GM12878 (cell line): ENCODE measurements around the gene TMEM150A. TPM values are rescaled to one million over a fixed set of nuclear protein-coding genes. Genes with fewer than 3 reads are reported as not detected.

ENCODE experiments used
- ATAC-seq: fragments of 200-7000 bp; cut with Tn5 transposase; 3 replicates; pipeline ENCODE4 v1.9.1; 2020; ENCODE audit warnings: mild to moderate bottlenecking, moderate library complexity
- BruUV-seq: library from RNA; stranded (reverse); fragments of 400-500 nt; replicated peaks from 2 replicates; lab custom pipeline; 2021; lab: Mats Ljungman, UMichigan
- CTCF ChIA-PET: fragments of 300-600 bp; sonication (Branson Sonifier 250); formaldehyde crosslinking; extraction: SDS; loops from one replicate; lab custom pipeline; 2021; ENCODE audit warnings: inconsistent platforms; lab: Yijun Ruan, JAX
- POLR2A ChIA-PET: fragments of 350-600 bp; formaldehyde crosslinking; extraction: SDS; loops from one replicate; lab custom pipeline; 2021; ENCODE audit warnings: inconsistent platforms; lab: Charles Lee
- RAD21 ChIA-PET: fragments of 300-600 bp; sonication (Branson Sonifier 250); formaldehyde crosslinking; loops from one replicate; lab custom pipeline; 2023; ENCODE audit warnings: antibody characterized with exemption; ENCODE audit not compliant: unreplicated experiment; lab: Charles Lee
- SMC1A ChIA-PET: fragments of 300-600 bp; sonication (Branson Sonifier 250); formaldehyde crosslinking; loops from one replicate; lab custom pipeline; 2023; ENCODE audit not compliant: unreplicated experiment, uncharacterized antibody; lab: Charles Lee
- DNase-seq: peaks from one replicate; pipeline ENCODE4 v3.0.0-alpha.2; 2011; ENCODE audit warnings: low read depth, low spot score
- FAIRE-seq: peaks from 3 replicates; lab custom pipeline; 2011; peaks lifted over from hg19 to GRCh38; lab: Jason Lieb, UNC
- H2AFZ ChIP-seq: 2 replicates; pipeline ENCODE4 v1.6.0; 2011; ENCODE audit warnings: low read depth, low read length, control low read depth; ENCODE audit not compliant: control insufficient read depth
- H3K27ac ChIP-seq: 2 replicates; pipeline ENCODE4 v1.5.1; 2011; ENCODE audit warnings: control low read depth; ENCODE audit not compliant: control insufficient read depth, insufficient read depth
- H3K27me3 ChIP-seq, 2 experiments: replicated peaks in 1 of 2; 2 replicates each; pipeline versions ENCODE4 v1.6.0 to v1.6.1; 2011; ENCODE audit warnings: low read length in 1 of 2; ENCODE audit not compliant: control insufficient read depth in 2 of 2, insufficient read depth in 2 of 2
- H3K36me3 ChIP-seq, 2 experiments: 2 replicates each; pipeline ENCODE4 v1.5.1; 2011; ENCODE audit warnings: low read length in 1 of 2; ENCODE audit not compliant: control insufficient read depth in 2 of 2, insufficient read depth in 2 of 2
- H3K4me1 ChIP-seq: 2 replicates; pipeline ENCODE4 v1.6.1; 2011; ENCODE audit warnings: mild to moderate bottlenecking, low read length, moderate library complexity, mixed read lengths; ENCODE audit not compliant: control insufficient read depth, insufficient read depth
- H3K4me2 ChIP-seq: 2 replicates; pipeline ENCODE4 v1.6.0; 2011; ENCODE audit warnings: control low read depth; ENCODE audit not compliant: control insufficient read depth, insufficient read depth
- H3K4me3 ChIP-seq: fragments of 200-600 bp; sonication (generic); 2 replicates; pipeline ENCODE4 v1.5.1; 2016
- H3K79me2 ChIP-seq: 2 replicates; pipeline ENCODE4 v1.6.0; 2011; ENCODE audit warnings: low read length; ENCODE audit not compliant: control insufficient read depth, insufficient read depth
- H3K9ac ChIP-seq: 2 replicates; pipeline ENCODE4 v1.8.0; 2011; ENCODE audit warnings: low read length, control low read depth, mixed read lengths; ENCODE audit not compliant: control insufficient read depth, insufficient read depth
- H3K9me3 ChIP-seq: replicated peaks from 3 replicates; pipeline ENCODE4 v1.5.1; 2011; ENCODE audit warnings: mild to moderate bottlenecking, low read length; ENCODE audit not compliant: control insufficient read depth, insufficient read depth
- H4K20me1 ChIP-seq: 2 replicates; pipeline ENCODE4 v1.6.0; 2011; ENCODE audit not compliant: control insufficient read depth, insufficient read depth
- BMI1 ChIP-seq: fragments of 450-650 bp; IDR thresholded peaks from 2 replicates; pipeline ENCODE4 v1.6.1; 2016; ENCODE audit warnings: mild to moderate bottlenecking, moderate library complexity, borderline replicate concordance
- CBX5 ChIP-seq: sonication (generic); IDR thresholded peaks from 2 replicates; pipeline ENCODE4 v1.6.1; 2016; ENCODE audit warnings: low read depth, moderate library complexity, mild to moderate bottlenecking, inconsistent platforms
- E2F8 ChIP-seq: fragments of 450-650 bp; IDR thresholded peaks from 2 replicates; pipeline ENCODE4 v1.6.1; 2018; ENCODE audit warnings: mild to moderate bottlenecking, low read depth, moderate library complexity; ENCODE audit not compliant: partially characterized antibody
- ESRRA ChIP-seq: IDR thresholded peaks from 2 replicates; pipeline ENCODE4 v1.6.1; 2012; ENCODE audit warnings: mild to moderate bottlenecking, low read length, improper control_type of control experiment
- GATAD2B ChIP-seq: fragments of 450-650 bp; conservative IDR thresholded peaks from 2 replicates; pipeline ENCODE4 v1.6.1; 2017; ENCODE audit warnings: low read depth, mild to moderate bottlenecking, moderate library complexity
- IKZF1 ChIP-seq: fragments of 450-650 bp; conservative IDR thresholded peaks from 2 replicates; pipeline ENCODE4 v1.6.1; 2017; ENCODE audit warnings: antibody characterized with exemption, mild to moderate bottlenecking
- IKZF2 ChIP-seq, 2 experiments: fragments of 450-650 bp; IDR thresholded peaks; 2 replicates each; pipeline ENCODE4 v1.6.1; 2017; ENCODE audit warnings: mild to moderate bottlenecking in 2 of 2, moderate library complexity in 2 of 2
- NFIC ChIP-seq: IDR thresholded peaks from 2 replicates; pipeline ENCODE4 v1.6.1; 2012; ENCODE audit warnings: low read depth, mild to moderate bottlenecking, inconsistent platforms, low read length, moderate library complexity
- STAT1 ChIP-seq: fragments of 450-650 bp; conservative IDR thresholded peaks from 2 replicates; pipeline ENCODE4 v1.6.1; 2014; ENCODE audit warnings: antibody characterized with exemption, mild to moderate bottlenecking
- STAT3 ChIP-seq: IDR thresholded peaks from 2 replicates; pipeline ENCODE4 v1.6.1; 2011; ENCODE audit warnings: low read depth, low read length, improper control_type of control experiment
- SUPT20H ChIP-seq: IDR thresholded peaks from 2 replicates; pipeline ENCODE4 v1.6.1; 2011; ENCODE audit warnings: low read depth, mild to moderate bottlenecking, low read length, moderate library complexity, borderline replicate concordance; ENCODE audit not compliant: control insufficient read depth
- WGBS: methylation state at CpG from one replicate; pipeline ENCODE4 v1.1.6; 2016; ENCODE audit warnings: low lambda C conversion rate; ENCODE audit not compliant: insufficient replicate concordance, insufficient coverage; ENCODE audit errors: missing lambda C conversion rate; 5-methylcytosine and 5-hydroxymethylcytosine counted together
- in situ Hi-C: fragments of 300-500 bp; cut with MboI; formaldehyde crosslinking; loops from 9 replicates; pipeline ENCODE4 v1.14.3; 2018; ENCODE audit warnings: mixed read lengths
- intact Hi-C: fragments of 100-400 bp; cut with micrococcal nuclease; formaldehyde crosslinking; loops from one replicate; pipeline ENCODE4 v1.14.2; 2022; ENCODE audit not compliant: unreplicated experiment
- polyA plus RNA-seq, 11 experiments: library from polyadenylated mRNA; depleted of rRNA in 4 of 11; unstranded in 6 of 11; stranded (reverse) in 5 of 11; fragments of >200 nt; fragmentation: Nextera tagmentation in 4 of 11; fragmentation: Illumina TruSeq in 1 of 11; extraction: Ambion mirVana in 4 of 11; extraction: Trizol in 1 of 11; gene quantifications; 1 replicate in 1 of 11; 2 replicates in 10 of 11; pipeline versions ENCODE4 v1.2.1 to v1.2.3, GENCODE V29; 2011 to 2016; ENCODE audit warnings: inconsistent platforms in 2 of 11, missing spikeins in 2 of 11, low read depth in 1 of 11
- total RNA-seq, 4 experiments: library from RNA; depleted of rRNA in 3 of 4; stranded (reverse); fragments of >200 nt in 3 of 4; fragmentation: Illumina TruSeq in 1 of 4; extraction: Trizol in 1 of 4; gene quantifications; 2 replicates each; pipeline versions ENCODE4 v1.2.1 to v1.2.3, GENCODE V29; 2013 to 2021

Gene TMEM150A
- total and polyA plus RNA-seq, 10 of the 15 experiments (the other 5 are each of a cell fraction or from before 2014, with no cell fraction given) = 0.45 to 4.4 (median 2.6) TPM

- TF ChIP-seq E2F8 (no peak), BMI1 (no peak), SUPT20H (no peak)
These were observed 44.3 kb downstream of the TMEM150A start (continued) for GRCh38 chr2:85558160-85558559.

GRCh38 chr2:85557130-85557529 lies 45.4 kb downstream of the TMEM150A start:
- in situ Hi-C loops = loop anchor here (5.0 kb wide), 1 partner anchor 135 kb away; no protein-coding TSS in a partner anchor
- FAIRE-seq = no peak
- SMC1A ChIA-PET = interaction anchor here (1.1 to 2.9 kb wide), 5 partner anchors 15 to 155 kb away, joined by 3 to 22 read pairs (median 6); partner anchors contain the start of genes MAT2A and VAMP8

More at GRCh38 chr2:85557130-85557529, 45.4 kb downstream of the TMEM150A start:
- ChIA-PET RAD21 (interaction anchor here (1.0 to 1.8 kb wide), 5 partner anchors 17 to 138 kb away, joined by 3 to 16 read pairs (median 4); partner anchors contain the start of genes MAT2A and SH2D6), CTCF (interaction anchor here (1.1 to 10.4 kb wide), 7 partner anchors 8 to 632 kb away, joined by 3 to 336 read pairs (median 6); partner anchors contain the start of genes MAT2A and SH2D6), POLR2A (interaction anchor here (1.0 to 1.8 kb wide), 3 partner anchors 8 to 166 kb away, joined by 3 to 6 read pairs (median 3); no protein-coding TSS in a partner anchor)
- ATAC-seq = no peak
- peaks cover 8 to 12% of the 10 kb centered on the region in 2 experiments for H3K36me3 ChIP-seq
- H3K4me1 ChIP-seq = no peaks in the 10 kb centered on the region
- no peak for DNase-seq
- intact Hi-C loops = no loop called here
- H3K4me3 ChIP-seq = no peak overlapping the region
- WGBS = 85% methylated on average over 5 of the region's 5 CpGs
- TF ChIP-seq NFIC (no peak), CBX5 (no peak), STAT1 (no peak), IKZF1 (no peak), IKZF2 (IDR thresholded peaks at IDR 0.05) (no peak), ESRRA (no peak), STAT3 (no peak), GATAD2B (no peak)
- no peaks in the 10 kb centered on the region for H4K20me1 ChIP-seq
- H3K9ac ChIP-seq = no peak overlapping the region
- peaks cover 18% of the 10 kb centered on the region for H3K79me2 ChIP-seq
- no peak overlapping the region for H3K4me2 ChIP-seq
- no peak overlapping the region for H3K27ac ChIP-seq
- BruUV-seq = no TSS peak
- no peak overlapping the region for H2AFZ ChIP-seq
- no peaks in the 10 kb centered on the region for H3K9me3 ChIP-seq
- no peaks in the 10 kb centered on the region for H3K27me3 ChIP-seq
